GM19452 (cell line): Measurements from ENCODE around the gene ZSWIM6.

Experiments
- ATAC-seq: cut with Tn5 transposase; IDR thresholded peaks from one replicate; pipeline ENCODE4 v1.9.1; 2021; ENCODE audit not compliant: unreplicated experiment

Gene ZSWIM6

GRCh38 chr5:61526207-61526519 is 194.1 kb downstream of the ZSWIM6 start:
- ATAC-seq, result no peak

DNA sequence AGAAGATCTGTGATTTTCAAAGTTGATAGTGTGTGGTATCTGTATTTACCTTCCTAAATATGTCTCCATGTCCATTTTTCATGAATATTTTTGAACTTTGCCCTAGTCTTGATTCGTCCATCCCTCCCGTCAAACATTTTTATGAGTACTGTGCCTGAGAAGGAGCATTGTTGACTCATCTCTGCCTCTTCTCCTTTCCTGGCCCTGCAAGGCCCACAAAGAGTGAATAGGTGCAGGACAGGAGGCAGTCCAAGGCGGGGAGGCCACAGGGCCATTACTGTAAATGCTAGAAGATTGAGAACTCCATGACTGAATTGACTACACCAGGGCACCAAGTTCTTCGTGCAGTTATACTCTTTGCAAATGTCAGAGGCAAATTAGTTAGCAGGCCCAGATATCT is 200.9 kb downstream of the ZSWIM6 start:
- no peak for ATAC-seq

GRCh38 chr5:61534481-61535267 is 202.6 kb downstream of the ZSWIM6 start:
- peak; percentile 84 for ATAC-seq

GRCh38 chr5:61535828-61536227 is 203.8 kb downstream of the ZSWIM6 start:
- no peak for ATAC-seq

- no peak for ATAC-seq
Measured at GRCh38 chr5:61536922-61537321, 204.9 kb downstream of the ZSWIM6 start.

DNA sequence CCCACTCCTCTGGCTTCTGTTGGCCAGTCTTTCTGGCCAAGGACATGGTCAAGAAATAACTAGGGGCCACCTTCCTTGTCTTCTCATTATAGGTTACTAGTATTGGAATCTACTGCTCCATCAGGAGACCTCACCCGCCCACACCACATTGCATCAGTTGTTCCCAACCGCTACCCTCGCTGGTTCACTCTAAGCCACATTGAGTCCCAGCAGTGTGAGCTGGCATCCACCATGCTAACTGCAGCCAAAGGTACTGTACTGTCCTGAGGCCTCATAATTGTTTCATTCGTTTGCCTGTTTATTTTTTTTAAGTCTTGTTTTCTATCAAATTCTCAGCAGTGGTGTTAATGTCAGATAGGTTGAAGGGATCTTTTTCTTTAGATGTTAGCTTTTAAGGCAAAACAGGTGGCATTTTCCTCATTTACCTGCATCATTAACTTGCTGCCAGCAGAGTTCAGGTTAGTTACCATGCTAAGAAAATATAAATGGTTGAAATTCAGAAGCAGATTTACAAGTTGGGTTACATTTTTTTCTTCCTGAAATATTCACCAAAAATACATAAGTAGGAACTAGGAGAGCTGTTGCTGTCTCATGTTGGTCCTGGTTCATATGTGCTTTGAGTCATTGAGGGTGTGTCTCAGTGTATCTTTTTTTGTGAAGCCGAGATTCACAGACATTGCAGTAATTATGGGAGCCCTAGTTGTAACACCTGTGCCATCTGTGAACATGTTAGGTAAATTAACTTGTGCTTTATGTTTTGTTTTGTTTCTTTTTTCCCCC is 206.9 kb downstream of the ZSWIM6 start:
- no peak for ATAC-seq

GRCh38 chr5:61549530-61549929 is 217.5 kb downstream of the ZSWIM6 start:
- no peak for ATAC-seq

DNA sequence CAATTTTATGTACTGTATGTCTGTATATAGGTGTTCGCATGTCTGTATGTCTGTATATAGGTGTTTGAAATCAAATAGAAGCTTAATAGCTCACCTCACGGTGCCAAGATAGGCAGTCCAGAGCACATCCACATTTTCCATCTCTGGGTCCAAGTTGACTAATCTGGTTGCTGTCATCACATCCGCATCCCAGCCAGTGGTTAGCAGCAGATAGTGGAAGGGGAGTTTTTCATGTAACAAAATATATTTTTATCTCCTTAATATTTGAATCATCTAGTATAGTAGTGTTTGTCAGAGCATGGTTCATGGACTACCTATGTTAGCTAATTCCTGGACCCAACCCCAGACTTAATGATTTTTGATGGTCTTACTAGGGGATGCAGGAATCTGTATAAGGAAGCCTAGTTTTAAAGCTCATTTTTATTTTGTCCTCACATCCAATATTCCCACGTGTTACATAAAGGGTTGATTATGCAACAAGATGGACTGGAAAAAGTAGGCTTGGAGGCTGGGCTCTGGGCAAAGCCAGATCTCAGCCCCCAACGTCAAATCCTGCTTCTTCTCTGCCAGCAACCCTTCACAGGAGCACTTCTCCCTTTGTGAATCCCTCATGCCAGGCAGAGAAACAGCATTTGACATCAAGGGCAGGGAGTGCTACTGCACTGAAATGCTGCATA is 219.7 kb downstream of the ZSWIM6 start:
- ATAC-seq, result no peak

GRCh38 chr5:61559146-61559545 is 227.1 kb downstream of the ZSWIM6 start:
- no peak for ATAC-seq

DNA sequence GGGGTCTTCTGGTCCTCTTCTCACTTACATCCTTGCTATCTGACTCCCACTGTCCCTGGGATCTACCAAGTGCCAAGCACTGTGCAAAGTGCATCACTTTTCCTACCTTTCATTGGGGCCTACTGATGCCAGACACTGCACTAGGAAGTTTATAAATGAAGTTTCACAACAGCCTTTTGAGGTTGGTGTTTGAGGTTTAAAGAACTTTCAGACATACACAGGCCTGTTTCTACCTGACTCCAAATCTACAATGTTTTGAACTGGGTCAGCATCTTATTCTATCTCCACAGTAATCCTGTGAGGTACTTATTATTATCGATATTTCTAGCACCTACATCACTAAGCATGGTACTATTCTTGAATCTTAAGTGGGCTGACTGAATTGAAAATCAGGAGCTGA is 227.7 kb downstream of the ZSWIM6 start:
- no peak for ATAC-seq

- ATAC-seq, result no peak
Measured at GRCh38 chr5:61563401-61563800, 231.3 kb downstream of the ZSWIM6 start.

GRCh38 chr5:61567337-61567736 is 235.3 kb downstream of the ZSWIM6 start:
- no peak for ATAC-seq

GRCh38 chr5:61569353-61569752 is 237.3 kb downstream of the ZSWIM6 start:
- ATAC-seq, result no peak

DNA sequence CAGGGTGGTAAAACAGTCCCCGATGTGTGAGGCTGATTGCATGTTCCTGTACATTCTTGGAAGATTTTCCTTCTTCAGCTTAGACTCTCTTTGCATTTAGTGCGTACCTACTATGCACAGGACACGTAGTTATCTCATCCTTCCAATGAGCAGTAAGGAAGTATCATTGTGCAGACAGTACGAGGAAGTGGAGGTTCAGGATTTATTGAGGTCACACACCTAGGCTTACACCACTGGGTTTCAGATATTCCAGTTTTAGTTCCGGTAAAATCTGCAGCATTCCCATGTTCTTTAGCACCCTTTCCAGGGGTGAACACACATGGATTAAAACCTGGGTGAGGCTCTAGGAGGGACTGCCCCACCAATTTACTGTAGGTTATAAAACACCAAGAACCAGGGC is 238.7 kb downstream of the ZSWIM6 start:
- ATAC-seq, result no peak

- no peak for ATAC-seq
Measured at GRCh38 chr5:61572959-61573358, 240.9 kb downstream of the ZSWIM6 start.

DNA sequence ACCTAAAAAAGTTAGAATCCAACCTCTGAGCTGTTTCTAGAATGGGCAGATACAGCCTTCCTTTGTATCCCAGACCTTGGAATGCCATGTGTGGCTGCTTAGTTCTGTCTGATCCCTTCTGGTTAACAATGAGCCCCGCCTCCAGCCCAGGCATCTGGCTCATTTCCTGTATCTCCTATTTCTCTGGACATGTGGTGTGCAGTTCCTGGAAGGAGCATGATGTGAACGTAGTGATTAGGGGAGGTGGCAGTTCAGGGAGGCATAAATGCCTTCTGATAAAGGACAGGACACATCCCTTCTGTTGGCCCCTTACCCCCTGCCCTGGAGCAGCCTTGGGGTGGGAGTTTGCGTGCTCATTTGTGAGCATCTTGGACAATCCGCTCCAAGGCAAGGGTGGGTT is 243.0 kb downstream of the ZSWIM6 start:
- no peak for ATAC-seq

- ATAC-seq, result no peak
Measured at GRCh38 chr5:61575581-61575980, 243.5 kb downstream of the ZSWIM6 start.

- no peak for ATAC-seq
Measured at GRCh38 chr5:61576556-61576955, 244.5 kb downstream of the ZSWIM6 start.

GRCh38 chr5:61578858-61579503 is 246.9 kb downstream of the ZSWIM6 start:
- no peak for ATAC-seq

DNA sequence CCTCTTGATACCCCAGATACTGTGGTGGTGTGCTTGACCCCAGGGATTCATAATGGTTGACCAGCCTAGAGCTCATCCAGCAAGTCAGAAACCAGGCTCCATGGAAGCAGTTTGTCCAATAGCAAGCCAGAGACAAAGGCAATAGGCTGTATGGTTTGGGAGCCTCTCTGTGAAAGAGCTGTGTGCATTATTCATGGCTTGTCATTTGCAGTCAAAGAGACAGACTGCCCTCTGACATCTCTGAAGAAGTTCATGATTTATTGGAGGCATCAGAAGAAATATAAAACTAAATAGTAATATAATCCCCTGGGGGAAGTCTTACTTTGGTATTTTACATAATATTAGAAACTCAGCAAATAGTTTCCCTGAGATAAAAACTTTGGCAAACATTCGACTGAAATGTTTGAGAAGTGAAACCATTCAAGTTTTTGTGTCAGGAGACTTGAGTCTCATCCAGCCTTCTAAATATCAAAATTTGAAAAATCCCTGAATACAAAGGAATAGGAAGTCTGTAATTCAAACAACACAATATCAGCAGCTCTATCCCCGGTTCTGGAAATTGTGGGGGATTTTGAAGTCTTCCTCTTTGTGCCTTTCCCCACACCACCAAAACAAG is 250.3 kb downstream of the ZSWIM6 start:
- ATAC-seq, result no peak

- no peak for ATAC-seq
Measured at GRCh38 chr5:61582887-61583286, 250.8 kb downstream of the ZSWIM6 start.
